NCI-H226 (cell line): ENCODE results near the gene HOXD10.

ENCODE experiments used
- DNase-seq: peaks from one replicate; pipeline ENCODE4 v3.0.0-alpha.2; 2015

HOXD10 gene

GRCh38 chr2:176082824-176083751 is 33.5 kb upstream of the HOXD10 start:
- DNase-seq = no peak

- DNase-seq = no peak
Observed at GRCh38 chr2:176083796-176084261, 32.7 kb upstream of the HOXD10 start, which contains the start of gene EVX2. Gene EVX2 (minus strand): TSS chr2:176083962. CDS start chr2:176083776, 186 bp downstream.

DNA sequence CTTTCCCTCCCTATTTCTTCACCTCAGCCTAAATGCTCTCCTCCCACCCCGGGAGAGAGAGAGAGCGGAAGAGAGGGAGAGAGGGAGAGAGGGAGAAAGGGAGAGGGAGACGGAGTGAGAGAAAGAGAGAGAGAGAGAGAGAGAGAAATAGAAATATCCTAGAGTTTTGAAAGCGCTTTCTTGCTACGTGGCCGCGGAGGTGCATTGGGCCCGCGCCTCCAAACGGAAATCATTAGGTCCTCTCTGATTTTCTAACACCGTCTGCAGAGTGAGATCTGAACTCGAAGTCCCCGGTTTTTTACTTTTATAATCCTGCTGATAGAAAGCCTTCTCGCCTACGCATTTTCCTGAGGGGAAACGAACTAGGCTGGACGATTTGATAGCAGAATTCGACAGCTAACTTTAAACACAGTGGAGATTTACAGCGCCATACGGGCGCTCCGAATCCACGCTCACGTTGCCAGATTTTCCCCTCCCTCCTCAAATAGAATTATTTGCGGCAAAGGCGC is 31.9 kb upstream of the HOXD10 start:
- DNase-seq = no peak

DNA sequence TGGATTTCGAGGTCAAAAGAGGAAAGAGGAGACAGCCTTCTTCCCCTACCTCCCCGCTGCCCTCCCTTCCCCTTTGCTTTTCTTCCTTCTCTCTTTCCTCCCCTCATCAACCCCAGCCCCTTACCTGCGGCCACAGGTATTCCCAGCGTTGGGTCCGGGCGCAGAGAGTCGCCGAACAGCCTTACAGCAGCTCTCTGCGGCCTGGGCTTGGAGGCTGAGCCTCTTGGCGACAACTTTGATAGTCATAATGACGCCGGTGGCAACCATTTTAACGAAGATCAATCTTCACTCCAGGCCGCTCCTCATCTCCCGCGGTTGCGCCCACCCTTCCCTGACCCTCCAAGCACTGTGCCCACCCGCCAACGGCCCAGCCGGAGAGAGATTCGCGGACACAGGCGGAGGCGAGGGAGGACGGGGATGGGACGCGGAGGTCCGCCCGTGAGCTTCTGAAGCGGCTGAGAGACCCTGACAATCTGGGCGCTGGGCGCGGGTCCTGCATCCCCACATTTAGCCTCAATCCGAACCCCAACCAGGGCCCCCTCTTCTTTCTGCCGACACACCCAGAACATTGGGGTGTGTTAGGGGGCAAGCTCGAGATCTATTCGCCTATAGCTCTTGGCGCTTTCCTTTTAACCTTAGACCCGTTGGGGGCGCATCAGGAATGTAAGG is 31.3 kb upstream of the HOXD10 start:
- DNase-seq = no peak

GRCh38 chr2:176085861-176086771 is 30.5 kb upstream of the HOXD10 start:
- no peak for DNase-seq

- DNase-seq = no peak
Observed at GRCh38 chr2:176087330-176088047, 29.1 kb upstream of the HOXD10 start.

- DNase-seq = peak; percentile 26
Observed at GRCh38 chr2:176088048-176088936, 28.3 kb upstream of the HOXD10 start.

DNA sequence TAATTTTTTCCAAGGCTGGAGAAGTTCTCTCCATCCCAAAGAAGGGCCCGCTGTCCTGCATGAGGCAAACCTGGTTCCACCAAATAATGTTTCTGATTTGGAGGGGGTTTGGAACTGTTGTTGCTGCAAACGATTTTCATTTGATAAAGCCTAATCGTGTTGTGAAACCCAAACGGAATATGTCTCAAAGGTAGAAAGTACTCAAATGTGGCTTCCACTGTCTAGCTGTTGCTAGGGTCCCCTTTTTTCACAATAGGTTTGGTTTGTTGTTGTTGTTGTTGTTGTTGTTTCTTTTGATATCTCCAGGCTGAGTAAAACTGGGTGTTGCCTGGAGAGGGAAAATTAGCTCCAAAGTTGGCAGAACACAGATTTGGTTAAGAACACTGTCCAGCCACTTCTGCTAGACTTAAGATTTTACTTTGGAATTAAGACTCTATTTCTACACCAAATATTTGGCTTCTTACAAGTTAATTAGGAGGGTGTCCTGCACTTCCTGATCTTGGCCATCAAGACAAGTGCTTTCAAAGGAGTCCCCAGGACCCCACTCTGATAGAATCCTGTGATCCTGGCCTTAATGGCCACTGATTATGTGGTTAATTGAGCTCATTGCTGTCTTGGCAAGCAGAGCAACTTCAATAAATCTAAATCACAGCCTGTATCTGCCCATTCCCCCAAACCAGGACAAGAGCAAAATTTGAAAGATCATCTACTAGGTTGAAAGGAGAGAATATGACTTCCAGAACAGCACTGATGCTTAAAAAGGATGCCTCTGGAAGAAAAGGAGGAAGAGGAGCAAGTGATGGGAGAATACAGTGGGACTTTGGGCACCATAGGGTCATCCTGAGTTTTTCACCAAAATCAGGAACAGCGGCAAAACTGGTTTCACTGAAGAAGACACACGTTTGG is 27.4 kb upstream of the HOXD10 start:
- DNase-seq = no peak

- DNase-seq = no peak
Observed at GRCh38 chr2:176089843-176090395, 26.7 kb upstream of the HOXD10 start.

- no peak for DNase-seq
Observed at GRCh38 chr2:176090862-176091261, 25.7 kb upstream of the HOXD10 start.

GRCh38 chr2:176091329-176092258 is 25.0 kb upstream of the HOXD10 start:
- no peak for DNase-seq

- DNase-seq = no peak
Observed at GRCh38 chr2:176092270-176093144, 24.1 kb upstream of the HOXD10 start, which contains the start of gene HOXD13. Gene HOXD13 (plus strand): TSS chr2:176092721. CDS start chr2:176092891, 170 bp downstream.

DNA sequence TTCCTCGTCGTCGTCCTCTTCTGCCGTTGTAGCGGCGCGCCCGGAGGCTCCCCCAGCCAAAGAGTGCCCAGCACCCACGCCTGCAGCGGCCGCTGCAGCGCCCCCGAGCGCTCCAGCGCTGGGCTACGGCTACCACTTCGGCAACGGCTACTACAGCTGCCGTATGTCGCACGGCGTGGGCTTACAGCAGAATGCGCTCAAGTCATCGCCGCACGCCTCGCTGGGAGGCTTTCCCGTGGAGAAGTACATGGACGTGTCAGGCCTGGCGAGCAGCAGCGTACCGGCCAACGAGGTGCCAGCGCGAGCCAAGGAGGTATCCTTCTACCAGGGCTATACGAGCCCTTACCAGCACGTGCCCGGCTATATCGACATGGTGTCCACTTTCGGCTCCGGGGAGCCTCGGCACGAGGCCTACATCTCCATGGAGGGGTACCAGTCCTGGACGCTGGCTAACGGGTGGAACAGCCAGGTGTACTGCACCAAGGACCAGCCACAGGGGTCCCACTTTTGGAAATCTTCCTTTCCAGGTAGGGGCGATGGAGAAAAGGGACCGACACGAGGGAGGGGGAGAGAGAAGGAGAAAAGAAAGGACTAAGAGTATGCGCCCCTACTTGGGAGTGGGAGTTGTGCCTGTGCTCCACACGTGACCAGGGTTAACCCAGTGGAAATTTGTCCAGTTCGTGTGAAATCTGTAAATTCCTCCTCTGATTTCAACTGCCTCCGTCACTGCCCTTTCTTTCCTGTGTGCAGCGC is 23.3 kb upstream of the HOXD10 start:
- DNase-seq = no peak

- no peak for DNase-seq
Observed at GRCh38 chr2:176093898-176094249, 22.7 kb upstream of the HOXD10 start.

DNA sequence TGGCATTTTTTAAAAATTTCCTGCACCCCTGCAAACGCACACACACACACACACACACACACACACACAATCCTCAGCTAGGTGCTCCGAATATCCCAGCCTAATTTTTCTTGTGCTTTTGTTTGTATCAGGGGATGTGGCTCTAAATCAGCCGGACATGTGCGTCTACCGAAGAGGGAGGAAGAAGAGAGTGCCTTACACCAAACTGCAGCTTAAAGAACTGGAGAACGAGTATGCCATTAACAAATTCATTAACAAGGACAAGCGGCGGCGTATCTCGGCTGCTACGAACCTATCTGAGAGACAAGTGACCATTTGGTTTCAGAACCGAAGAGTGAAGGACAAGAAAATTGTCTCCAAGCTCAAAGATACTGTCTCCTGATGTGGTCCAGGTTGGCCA is 22.2 kb upstream of the HOXD10 start:
- DNase-seq = no peak

- DNase-seq = no peak
Observed at GRCh38 chr2:176095421-176095820, 21.2 kb upstream of the HOXD10 start.
